ENCODE results near the gene DGCR6L. TPM values are rescaled to one million over a fixed set of nuclear protein-coding genes. Genes with fewer than 3 reads are reported as not detected.
"Not testable (repeated sequence)": the region's sequence is repeated elsewhere in the genome, so short reads cannot be mapped to it uniquely, and the experiment has no call there.

DGCR6L gene
- total RNA-seq, 1 experiment from 2014 or later = 38.6 TPM

- Histone ChIP-seq H3T11ph (ENCODE audit: low read length) (no peak overlapping the region), H4K8ac (replicated peaks; ENCODE audit: insufficient read length, low read depth, low read length) (no peak overlapping the region), H3K9me3 (ENCODE audit: control insufficient read depth, low read depth, low read length) (no peaks in the 10 kb centered on the region), H2BK5ac (ENCODE audit: insufficient read length, low read length) (no peak overlapping the region), H2BK12ac (ENCODE audit: insufficient read length, low read depth, low read length) (no peak overlapping the region), H3K23me2 (ENCODE audit: insufficient read length, low read depth, low read length, poor library complexity, severe bottlenecking) (no peaks in the 10 kb centered on the region), H3K79me1 (ENCODE audit: insufficient read depth, low read depth, low read length, poor library complexity, severe bottlenecking) (no peaks in the 10 kb centered on the region), H2BK15ac (ENCODE audit: low read depth, low read length) (no peak overlapping the region), H4K20me1 (ENCODE audit: control insufficient read depth, insufficient read depth, insufficient read length) (no peaks in the 10 kb centered on the region), H2BK20ac (ENCODE audit: low read depth, low read length, poor library complexity, severe bottlenecking) (no peak overlapping the region), H3K4ac (ENCODE audit: low read depth, low read length) (no peak overlapping the region), H3K27me3 (ENCODE audit: insufficient read depth, low read length) (no peaks in the 10 kb centered on the region), H4K91ac (ENCODE audit: insufficient read length, low read depth, low read length) (no peak overlapping the region), H4K5ac (ENCODE audit: insufficient read length, low read depth, low read length) (no peak overlapping the region), H3K79me2 (ENCODE audit: insufficient read depth, low read length) (peaks cover 3% of the 10 kb centered on the region; the same call in 1 of the 2 replicates), H3K14ac (ENCODE audit: insufficient read depth, low read length) (no peak overlapping the region), H3K18ac (ENCODE audit: insufficient read length, low read depth, low read length) (no peak overlapping the region), H3K4me1 (ENCODE audit: insufficient read depth, low read length) (peaks cover 4% of the 10 kb centered on the region), H2BK120ac (ENCODE audit: low read depth, low read length, poor library complexity, severe bottlenecking) (no peak overlapping the region), H3K27ac (ENCODE audit: insufficient read length, low read depth, low read length) (no peak overlapping the region), H3K9ac (ENCODE audit: extremely low read depth, insufficient read length, low read length) (no peak overlapping the region), H3K4me2 (ENCODE audit: insufficient read depth, insufficient read length, low read length) (no peak overlapping the region), H2AK5ac (ENCODE audit: insufficient read length, low read length) (no peak overlapping the region), H3K23ac (ENCODE audit: insufficient read length, low read depth, low read length) (no peak overlapping the region), H2AFZ (ENCODE audit: low read length) (no peak overlapping the region), H3K56ac (ENCODE audit: insufficient read length, low read depth, low read length) (no peak overlapping the region)
- Mint-ChIP-seq H3K4me3 (no peak overlapping the region), H3K27ac (no peak overlapping the region), H3K27me3 (ENCODE audit: low read depth) (no peaks in the 10 kb centered on the region; the same call in 1 of the 2 replicates), H3K4me1 (peaks cover 6 to 8% of the 10 kb centered on the region in 2 experiments), H3K9me3 (no peaks in the 10 kb centered on the region), H3K36me3 (ENCODE audit: insufficient read depth in 1 of 3, low read depth in 3 of 3) (no peaks in the 10 kb centered on the region)
- TF ChIP-seq CTCF (conservative IDR thresholded peaks at IDR 0.05) = no peak
- no CpG with 5 or more reads among the region's 14 CpGs for WGBS (ENCODE audit: extremely low coverage, insufficient read length, low lambda C conversion rate)
- peak; percentile 12 for DNase-seq
Observed at GRCh38 chr22:20312396-20313191, 7.3 kb downstream of the DGCR6L start.

- H3K9me3 Mint-ChIP-seq; H3T11ph ChIP-seq (ENCODE audit: low read length); H3K27me3 ChIP-seq (ENCODE audit: insufficient read depth, low read length); H2AFZ ChIP-seq (ENCODE audit: low read length); H3K9ac ChIP-seq (ENCODE audit: extremely low read depth, insufficient read length, low read length); H4K5ac ChIP-seq (ENCODE audit: insufficient read length, low read depth, low read length); H3K79me2 ChIP-seq (ENCODE audit: insufficient read depth, low read length); H4K8ac ChIP-seq (replicated peaks; ENCODE audit: insufficient read length, low read depth, low read length); DNase-seq; H3K4ac ChIP-seq (ENCODE audit: low read depth, low read length); H3K36me3 Mint-ChIP-seq (ENCODE audit: insufficient read depth in 1 of 3, low read depth in 3 of 3); H3K4me1 Mint-ChIP-seq; H2BK15ac ChIP-seq (ENCODE audit: low read depth, low read length); H3K27me3 Mint-ChIP-seq (ENCODE audit: low read depth); H3K23me2 ChIP-seq (ENCODE audit: insufficient read length, low read depth, low read length, poor library complexity, severe bottlenecking); H2BK20ac ChIP-seq (ENCODE audit: low read depth, low read length, poor library complexity, severe bottlenecking); H3K4me1 ChIP-seq (ENCODE audit: insufficient read depth, low read length); H2BK5ac ChIP-seq (ENCODE audit: insufficient read length, low read length); H3K18ac ChIP-seq (ENCODE audit: insufficient read length, low read depth, low read length); H3K79me1 ChIP-seq (ENCODE audit: insufficient read depth, low read depth, low read length, poor library complexity, severe bottlenecking); H2BK12ac ChIP-seq (ENCODE audit: insufficient read length, low read depth, low read length); H3K27ac ChIP-seq (ENCODE audit: insufficient read length, low read depth, low read length); H2BK120ac ChIP-seq (ENCODE audit: low read depth, low read length, poor library complexity, severe bottlenecking); H3K56ac ChIP-seq (ENCODE audit: insufficient read length, low read depth, low read length); H3K23ac ChIP-seq (ENCODE audit: insufficient read length, low read depth, low read length); H3K9me3 ChIP-seq (ENCODE audit: control insufficient read depth, low read depth, low read length); H3K4me2 ChIP-seq (ENCODE audit: insufficient read depth, insufficient read length, low read length); H2AK5ac ChIP-seq (ENCODE audit: insufficient read length, low read length); H4K91ac ChIP-seq (ENCODE audit: insufficient read length, low read depth, low read length); H3K14ac ChIP-seq (ENCODE audit: insufficient read depth, low read length); H3K4me3 Mint-ChIP-seq; H4K20me1 ChIP-seq (ENCODE audit: control insufficient read depth, insufficient read depth, insufficient read length): not testable (repeated sequence)
- peak overlapping the region in 1 of 3 experiments; percentile 23; a peak in 1 of 7 replicates for H3K27ac Mint-ChIP-seq
- no CpG with 5 or more reads among the region's 20 CpGs for WGBS (ENCODE audit: extremely low coverage, insufficient read length, low lambda C conversion rate)
Observed at GRCh38 chr22:20311249-20312062, 8.4 kb downstream of the DGCR6L start.

Measured in H9 (cell line).